ENCODE measurements around the gene RUNX3.

Gene RUNX3

GRCh38 chr1:24963099-24963872 is 33.2 kb upstream of the RUNX3 start:
- DNase-seq (ENCODE audit: low read depth): peak; percentile 28

GRCh38 chr1:24961961-24962861 is 32.1 kb upstream of the RUNX3 start:
- no peak for DNase-seq (ENCODE audit: low read depth)

- no peak for DNase-seq (ENCODE audit: low read depth)
Observed at GRCh38 chr1:24961334-24961733, 31.3 kb upstream of the RUNX3 start.

GRCh38 chr1:24960071-24960801 is 30.2 kb upstream of the RUNX3 start:
- no peak for DNase-seq (ENCODE audit: low read depth)

GRCh38 chr1:24959623-24959975 is 29.5 kb upstream of the RUNX3 start:
- DNase-seq (ENCODE audit: low read depth): no peak

- no peak for DNase-seq (ENCODE audit: low read depth)
Observed at GRCh38 chr1:24958766-24959622, 28.9 kb upstream of the RUNX3 start.

GRCh38 chr1:24957808-24958752 is 28.0 kb upstream of the RUNX3 start:
- DNase-seq (ENCODE audit: low read depth): no peak

- DNase-seq (ENCODE audit: low read depth): no peak
Observed at GRCh38 chr1:24957016-24957807, 27.1 kb upstream of the RUNX3 start.

GRCh38 chr1:24955779-24956365 is 25.8 kb upstream of the RUNX3 start:
- no peak for DNase-seq (ENCODE audit: low read depth)

- DNase-seq (ENCODE audit: low read depth): peak; percentile 71
Observed at GRCh38 chr1:24955161-24955560, 25.1 kb upstream of the RUNX3 start.

GRCh38 chr1:24954631-24955030 is 24.6 kb upstream of the RUNX3 start:
- no peak for DNase-seq (ENCODE audit: low read depth)

GRCh38 chr1:24954022-24954421 is 23.9 kb upstream of the RUNX3 start:
- DNase-seq (ENCODE audit: low read depth): no peak

GRCh38 chr1:24952413-24952841 is 22.4 kb upstream of the RUNX3 start:
- no peak for DNase-seq (ENCODE audit: low read depth)

- no peak for DNase-seq (ENCODE audit: low read depth)
Observed at GRCh38 chr1:24951810-24952412, 21.8 kb upstream of the RUNX3 start.

GRCh38 chr1:24951337-24951736 is 21.3 kb upstream of the RUNX3 start:
- DNase-seq (ENCODE audit: low read depth): no peak

- DNase-seq (ENCODE audit: low read depth): no peak
Observed at GRCh38 chr1:24949331-24949881, 19.3 kb upstream of the RUNX3 start.

GRCh38 chr1:24948079-24948827 is 18.2 kb upstream of the RUNX3 start:
- DNase-seq (ENCODE audit: low read depth): no peak
